ENCODE measurements around the gene NINL.

- TF ChIP-seq CTCF (IDR thresholded peaks at IDR 0.05), result no peak
- TF ChIP-seq POLR2AphosphoS5 (IDR thresholded peaks at IDR 0.05), result no peak
Observed at GRCh38 chr20:25479638-25480037, 105.7 kb downstream of the NINL start.

Data from upper lobe of left lung (tissue), 4 donors.